H1 (cell line): ENCODE measurements around the gene SRSF2. TPM values are rescaled to one million over a fixed set of nuclear protein-coding genes. Genes with fewer than 3 reads are reported as not detected.

ENCODE experiments used
- CBX5 ChIP-seq: fragments of 300-800, 300-1000 bp; sonication (generic); IDR thresholded peaks from 2 replicates; pipeline ENCODE4 v1.7.1; 2016; ENCODE audit warnings: antibody characterized with exemption, low read length, low read depth
- CHD7 ChIP-seq: fragments of 300-600 bp; sonication (generic); IDR thresholded peaks from 2 replicates; pipeline ENCODE4 v1.7.1; 2012; ENCODE audit warnings: low read length, moderate library complexity, mild to moderate bottlenecking, inconsistent platforms; ENCODE audit not compliant: insufficient replicate concordance
- CTBP2 ChIP-seq: IDR thresholded peaks from 2 replicates; pipeline ENCODE4 v1.7.0; 2011; ENCODE audit warnings: borderline replicate concordance, mild to moderate bottlenecking, moderate library complexity, mixed read lengths, low read length; ENCODE audit not compliant: insufficient read depth, insufficient read length
- EZH2 ChIP-seq: fragments of 200-600 bp; sonication (generic); IDR thresholded peaks from 2 replicates; pipeline ENCODE4 v1.7.1; 2012; ENCODE audit warnings: low read depth, mild to moderate bottlenecking, moderate library complexity, low read length, inconsistent platforms; ENCODE audit not compliant: severe bottlenecking
- HDAC2 ChIP-seq, 2 experiments: fragments of 300-600 bp in 1 of 2; sonication (generic) in 1 of 2; IDR thresholded peaks; 2 replicates each; pipeline ENCODE4 v1.6.1; 2011 to 2012; ENCODE audit warnings: low read depth in 2 of 2, low read length in 2 of 2, mild to moderate bottlenecking in 2 of 2, moderate library complexity in 2 of 2, borderline replicate concordance in 1 of 2, inconsistent platforms in 1 of 2
- HDAC6 ChIP-seq: IDR thresholded peaks from one replicate; pipeline ENCODE4 v1.7.1; 2012; ENCODE audit warnings: low read depth, mild to moderate bottlenecking, inconsistent platforms, low read length, moderate library complexity
- KDM4A ChIP-seq: IDR thresholded peaks from one replicate; pipeline ENCODE4 v1.7.1; 2012; ENCODE audit warnings: low read depth, mild to moderate bottlenecking, moderate library complexity, low read length, inconsistent platforms; ENCODE audit not compliant: severe bottlenecking
- RFX5 ChIP-seq: IDR thresholded peaks from 2 replicates; pipeline ENCODE4 v1.6.1; 2011; ENCODE audit warnings: low read depth, low read length, improper control_type of control experiment, borderline replicate concordance
- TAF1 ChIP-seq: IDR thresholded peaks from 2 replicates; pipeline ENCODE4 v1.6.1; 2011; ENCODE audit warnings: mild to moderate bottlenecking, low read depth, low read length
- USF2 ChIP-seq: IDR thresholded peaks from 2 replicates; pipeline ENCODE4 v1.6.1; 2011; ENCODE audit warnings: low read length, improper control_type of control experiment
- polyA plus RNA-seq, 7 experiments: library from polyadenylated mRNA; depleted of rRNA in 3 of 7; stranded (reverse) in 5 of 7; unstranded in 2 of 7; fragments of >200 nt in 5 of 7; fragments of 200-250 nt in 2 of 7; gene quantifications; 1 replicate in 5 of 7; 2 replicates in 1 of 7; 4 replicates in 1 of 7; pipeline versions ENCODE4 v1.2.1 to v1.2.3, GENCODE V29; 2011 to 2013; ENCODE audit warnings: missing spikeins in 2 of 7, mixed read lengths in 2 of 7
- total RNA-seq: library from RNA; stranded (reverse); fragmentation: NEBNext Ultra II Directional; extraction: Animal tissue kit (Norgen Biotek cat#: 25700); gene quantifications from 2 replicates; pipeline ENCODE4 v1.2.1, GENCODE V29; 2021

The SRSF2 gene
- total and polyA plus RNA-seq, 2 of the 8 experiments (the other 6 are each of a cell fraction or from before 2014, with no cell fraction given): 397 to 401 TPM

GRCh38 chr17:76757256-76757655 lies 20.1 kb upstream of the SRSF2 start (continued):
- no peak for TF ChIP-seq CHD7
- no peak for TF ChIP-seq CBX5
- no peak for TF ChIP-seq TAF1
- TF ChIP-seq HDAC2 (IDR thresholded peaks at IDR 0.05; ENCODE audit: borderline replicate concordance in 1 of 2, low read depth in 2 of 2, low read length in 2 of 2): no peak
- TF ChIP-seq KDM4A: no peak
- no peak for TF ChIP-seq USF2
- TF ChIP-seq EZH2: no peak
- TF ChIP-seq CTBP2: no peak
- TF ChIP-seq RFX5: no peak
- no peak for TF ChIP-seq HDAC6
